AG08395 (cell line): Measurements from ENCODE around the gene TEX54.
"Not testable (repeated sequence)": the region's sequence is repeated elsewhere in the genome, so short reads cannot be mapped to it uniquely, and the experiment has no call there.

ENCODE experiments used
- DNase-seq: peaks from one replicate; pipeline ENCODE4 v3.0.0; 2012; ENCODE audit warnings: mixed read lengths, low spot score

Gene TEX54

DNA sequence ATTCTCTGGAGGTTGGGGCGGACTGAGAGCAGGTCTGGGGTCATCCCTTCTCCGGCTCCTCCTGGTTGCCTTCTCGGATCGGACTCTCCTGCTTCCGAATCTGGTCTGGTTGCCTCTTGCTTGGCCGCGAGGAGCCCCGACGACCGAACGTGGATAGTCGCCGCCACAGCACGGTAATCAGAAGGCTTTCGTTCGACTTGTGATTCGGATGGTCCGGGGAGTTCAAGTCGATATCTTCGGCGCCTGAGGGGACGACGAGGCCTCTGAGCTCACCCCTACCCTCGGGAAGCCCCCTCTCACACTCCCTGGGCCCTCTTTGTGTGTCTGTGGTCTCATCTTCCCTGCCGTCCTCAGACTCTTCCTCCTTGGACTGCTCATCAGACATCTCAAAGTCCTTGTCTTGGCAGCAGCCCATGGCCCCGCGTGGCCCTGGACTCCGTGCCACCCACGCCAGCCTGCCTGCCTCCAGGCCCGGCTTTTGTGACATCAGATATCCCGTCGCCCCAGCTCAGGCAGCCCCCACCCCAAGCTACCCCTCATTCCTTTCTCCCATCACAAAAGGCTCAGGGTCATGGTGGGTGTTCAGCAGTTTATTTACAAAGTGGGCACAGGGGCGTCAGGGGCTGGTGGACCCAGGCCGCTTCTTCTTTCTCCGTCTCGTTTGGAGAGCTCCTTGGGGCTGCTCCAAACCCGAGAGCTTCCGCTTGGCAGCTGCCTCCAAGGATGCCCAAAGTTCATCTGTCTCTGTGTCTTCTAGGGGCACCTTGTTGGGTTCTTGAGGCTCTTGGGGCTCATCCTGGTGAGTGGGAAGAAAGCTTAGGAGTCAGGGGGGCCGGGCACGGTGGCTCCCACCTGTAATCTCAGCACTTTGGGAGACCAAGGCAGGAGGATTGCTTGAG is at the start of gene TEX54:
Gene TEX54, minus strand, starts transcription at position 506 of the 899 bp plus-strand sequence.
- DNase-seq: no peak

DNA sequence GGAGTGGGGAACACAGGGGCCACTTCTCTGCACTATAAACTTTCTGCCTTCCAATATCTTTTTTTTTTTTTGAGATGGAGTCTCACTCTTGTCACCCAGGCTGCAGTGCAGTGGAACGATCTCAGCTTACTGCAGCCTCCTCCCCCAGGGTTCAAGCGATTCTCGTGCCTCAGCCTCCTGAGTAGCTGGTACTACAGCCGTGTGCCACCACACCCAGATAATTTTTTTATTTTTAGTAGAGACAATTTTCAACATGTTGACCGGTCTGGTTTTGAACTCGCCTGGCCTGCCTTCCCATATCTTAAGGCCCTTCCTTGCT is 49.7 kb upstream of the TEX54 start:
- DNase-seq: no peak

DNA sequence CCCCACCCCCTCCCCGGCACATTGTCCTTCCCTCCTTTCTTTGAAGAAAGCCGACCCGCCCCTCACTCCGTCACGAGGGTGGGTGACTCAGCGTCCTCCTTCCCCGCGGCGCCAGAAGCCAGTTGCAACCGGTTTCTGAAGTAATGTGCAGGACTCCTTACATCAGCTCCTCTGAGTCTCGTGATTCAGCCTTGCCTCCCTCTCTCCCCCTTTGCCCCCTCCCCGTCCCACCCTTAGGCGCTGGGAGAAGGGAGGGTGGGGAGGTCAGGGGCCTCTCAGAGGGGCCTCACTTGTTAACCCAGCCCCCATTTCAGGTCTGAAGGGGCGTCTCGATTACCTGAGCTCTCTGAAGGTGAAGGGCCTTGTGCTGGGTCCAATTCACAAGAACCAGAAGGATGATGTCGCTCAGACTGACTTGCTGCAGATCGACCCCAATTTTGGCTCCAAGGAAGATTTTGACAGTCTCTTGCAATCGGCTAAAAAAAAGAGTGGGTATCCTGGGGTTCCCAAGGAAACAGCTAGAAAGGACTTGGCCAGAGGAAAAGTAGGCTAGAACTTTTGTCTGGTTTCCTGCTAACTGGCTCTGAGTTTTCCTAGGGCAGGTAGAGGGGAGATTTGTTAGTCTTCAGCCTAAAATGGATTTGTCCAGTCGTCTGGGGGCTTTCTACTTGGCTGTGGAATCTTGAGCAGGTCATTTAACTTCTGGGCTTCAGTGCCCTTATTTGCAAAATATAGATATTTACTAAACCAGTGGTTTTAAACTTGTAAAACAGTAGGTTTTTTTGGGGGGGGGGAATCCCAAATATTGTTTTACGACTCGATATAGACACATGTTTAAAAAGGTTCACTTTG is 49.2 kb upstream of the TEX54 start:
- DNase-seq: peak; percentile 96

DNA sequence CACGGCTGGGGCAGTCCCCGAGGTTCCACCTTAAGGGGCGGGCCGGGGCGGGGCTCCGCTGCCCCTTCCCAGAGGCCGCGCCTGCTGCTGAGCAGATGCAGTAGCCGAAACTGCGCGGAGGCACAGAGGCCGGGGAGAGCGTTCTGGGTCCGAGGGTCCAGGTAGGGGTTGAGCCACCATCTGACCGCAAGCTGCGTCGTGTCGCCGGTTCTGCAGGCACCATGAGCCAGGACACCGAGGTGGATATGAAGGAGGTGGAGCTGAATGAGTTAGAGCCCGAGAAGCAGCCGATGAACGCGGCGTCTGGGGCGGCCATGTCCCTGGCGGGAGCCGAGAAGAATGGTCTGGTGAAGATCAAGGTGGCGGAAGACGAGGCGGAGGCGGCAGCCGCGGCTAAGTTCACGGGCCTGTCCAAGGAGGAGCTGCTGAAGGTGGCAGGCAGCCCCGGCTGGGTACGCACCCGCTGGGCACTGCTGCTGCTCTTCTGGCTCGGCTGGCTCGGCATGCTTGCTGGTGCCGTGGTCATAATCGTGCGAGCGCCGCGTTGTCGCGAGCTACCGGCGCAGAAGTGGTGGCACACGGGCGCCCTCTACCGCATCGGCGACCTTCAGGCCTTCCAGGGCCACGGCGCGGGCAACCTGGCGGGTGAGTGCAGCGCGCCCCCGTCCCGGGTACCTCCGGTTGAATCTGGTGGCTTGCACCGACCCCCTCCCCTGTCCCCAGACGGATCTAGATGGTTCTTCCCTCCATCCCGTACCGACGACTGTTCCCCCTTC is 48.4 kb upstream of the TEX54 start, which contains the start of gene SLC3A2:
Gene SLC3A2, plus strand, starts transcription at position 94 of the 776 bp plus-strand sequence. Its CDS starts 128 bp downstream, at position 222.
- peak; percentile 91 for DNase-seq

DNA sequence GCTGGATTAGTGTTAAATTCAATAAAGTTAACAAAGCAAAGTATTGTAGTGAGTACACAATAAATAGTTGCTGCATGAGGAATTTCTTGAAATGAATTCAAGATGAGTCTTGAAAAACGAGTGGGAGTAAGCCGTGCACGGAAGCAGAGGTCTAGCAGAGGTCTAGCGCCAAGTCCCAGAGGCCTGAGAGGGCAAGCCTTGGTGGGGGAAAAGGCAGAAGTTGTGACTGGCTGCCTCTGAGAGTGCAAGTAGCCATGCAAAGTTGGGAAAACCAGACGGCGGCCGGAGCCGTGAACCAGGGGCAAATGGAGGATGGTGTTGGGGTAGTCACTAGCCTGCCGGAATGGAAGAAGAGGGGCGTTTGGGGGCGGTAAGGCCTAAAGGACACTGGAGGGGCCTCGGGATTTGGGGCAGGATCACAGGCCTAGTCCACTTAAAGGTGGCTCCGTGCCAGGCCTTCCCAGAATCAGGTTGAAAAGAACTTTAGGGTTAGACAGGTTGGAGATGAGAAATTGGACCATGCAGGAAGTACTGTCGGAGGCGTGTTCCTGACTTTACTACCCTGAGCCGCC is 47.7 kb upstream of the TEX54 start:
- peak; percentile 87 for DNase-seq

GRCh38 chr11:62879235-62879978 is 46.8 kb upstream of the TEX54 start:
- no peak for DNase-seq

GRCh38 chr11:62876712-62877111 is 44.1 kb upstream of the TEX54 start:
- DNase-seq: no peak

- no peak for DNase-seq
These were observed 43.2 kb upstream of the TEX54 start for GRCh38 chr11:62875698-62876478.

DNA sequence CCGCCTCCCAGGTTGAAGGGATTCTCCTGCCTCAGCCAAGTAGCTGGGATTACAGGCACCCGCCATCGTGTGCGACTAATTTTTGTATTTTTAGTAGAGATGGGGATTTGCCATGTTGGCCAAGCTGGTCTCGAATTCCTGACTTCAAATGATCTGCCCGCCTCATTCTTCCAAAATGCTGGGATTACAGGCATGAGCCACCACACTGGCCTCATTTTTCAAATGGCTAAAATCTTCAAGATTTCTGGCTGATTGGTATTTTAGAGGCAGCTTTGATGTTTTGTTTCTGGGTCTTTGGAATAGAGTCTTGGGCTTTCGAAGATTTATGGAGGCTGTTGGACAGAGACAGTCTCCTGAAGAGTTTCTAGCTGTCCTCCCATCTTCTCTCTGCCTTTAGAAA is 42.2 kb upstream of the TEX54 start:
- DNase-seq: no peak

DNA sequence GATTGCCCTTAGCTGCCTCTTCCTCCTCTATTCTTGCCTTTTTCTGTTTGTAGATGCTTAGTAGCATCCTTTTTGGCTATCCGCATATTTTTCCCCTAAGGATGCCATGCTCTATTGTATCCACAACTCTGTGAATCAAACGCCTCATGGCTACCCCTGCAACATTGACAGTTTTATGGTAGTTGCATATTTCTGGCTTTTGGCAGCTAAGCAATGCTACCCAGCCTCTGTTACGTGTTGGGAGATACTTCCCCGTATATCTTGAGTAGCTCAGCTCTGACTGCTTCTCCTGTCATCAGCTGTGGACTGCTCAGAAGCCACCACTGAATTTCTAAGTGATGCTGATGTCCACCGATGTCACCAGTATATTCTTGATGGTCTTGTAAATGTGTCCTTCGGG is 33.0 kb upstream of the TEX54 start:
- no peak for DNase-seq

- no peak for DNase-seq
These were observed 31.2 kb upstream of the TEX54 start for GRCh38 chr11:62863687-62864335.

GRCh38 chr11:62861564-62862192 is 29.0 kb upstream of the TEX54 start:
- DNase-seq: not testable (repeated sequence)

DNA sequence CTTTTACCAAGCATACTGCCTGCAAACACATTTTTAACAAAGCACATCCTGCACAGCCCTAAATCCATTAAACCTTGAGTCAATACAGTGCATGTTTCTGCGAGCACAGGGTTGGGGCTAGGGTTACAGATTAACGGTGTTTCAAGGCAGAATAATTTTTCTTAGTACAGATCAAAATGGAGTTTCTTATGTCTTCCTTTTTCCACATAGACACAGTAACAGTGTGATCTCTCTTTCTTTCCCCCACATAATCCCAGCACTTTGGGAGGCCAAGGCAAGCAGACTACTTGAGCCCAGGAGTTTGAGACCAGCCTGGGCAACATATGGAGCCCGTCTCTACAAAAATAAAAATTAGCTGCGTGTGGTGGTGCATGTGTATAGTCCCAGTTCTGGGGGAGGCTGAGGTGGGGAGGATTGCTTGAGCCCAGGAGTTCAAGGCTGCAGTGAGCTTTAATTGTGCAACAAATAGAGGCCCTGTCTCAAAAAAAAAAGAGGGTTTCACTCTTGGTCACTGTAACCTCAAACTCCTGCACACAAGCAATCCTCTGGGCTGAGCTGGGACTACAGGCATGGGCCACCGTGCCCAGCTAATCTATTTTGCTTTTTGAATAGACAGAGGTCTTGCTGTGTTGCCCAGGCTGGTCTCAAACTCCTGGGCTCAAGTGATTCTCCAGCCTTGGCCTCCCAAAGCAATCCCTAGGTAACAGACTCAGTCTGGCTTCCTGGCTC is 28.4 kb upstream of the TEX54 start:
- no peak for DNase-seq

GRCh38 chr11:62859281-62859703 is 26.7 kb upstream of the TEX54 start:
- DNase-seq: not testable (repeated sequence)

- no peak for DNase-seq
These were observed 25.6 kb upstream of the TEX54 start for GRCh38 chr11:62858201-62858600.

DNA sequence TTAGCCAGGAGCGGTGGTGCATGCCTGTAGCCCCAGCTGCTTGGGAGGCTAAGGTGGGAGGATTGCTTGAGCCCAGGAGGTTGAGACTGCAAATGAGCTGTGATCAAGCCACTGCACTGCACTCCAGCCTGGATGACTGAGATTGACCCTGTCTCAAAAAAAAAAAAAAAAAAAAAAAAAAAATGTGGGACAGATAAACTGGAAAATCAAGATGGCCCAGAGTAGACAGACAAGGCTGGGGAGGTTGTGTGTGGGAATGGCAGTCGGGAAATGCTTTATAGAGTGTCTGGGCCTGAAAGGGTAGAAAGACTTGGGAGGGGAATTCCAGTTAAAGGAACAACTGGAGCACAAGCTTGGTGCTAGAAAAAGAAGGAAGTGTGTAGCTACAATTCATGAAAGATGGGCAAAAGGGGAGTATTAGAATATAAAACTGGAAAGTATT is 24.9 kb upstream of the TEX54 start:
- no peak for DNase-seq

GRCh38 chr11:62856333-62856895 is 23.8 kb upstream of the TEX54 start:
- no peak for DNase-seq
